ENCODE results near the gene VAV2. TPM values are rescaled to one million over a fixed set of nuclear protein-coding genes. Genes with fewer than 3 reads are reported as not detected.

The VAV2 gene
- total RNA-seq, 1 donor from 2014 or later: 4.9 TPM

DNA sequence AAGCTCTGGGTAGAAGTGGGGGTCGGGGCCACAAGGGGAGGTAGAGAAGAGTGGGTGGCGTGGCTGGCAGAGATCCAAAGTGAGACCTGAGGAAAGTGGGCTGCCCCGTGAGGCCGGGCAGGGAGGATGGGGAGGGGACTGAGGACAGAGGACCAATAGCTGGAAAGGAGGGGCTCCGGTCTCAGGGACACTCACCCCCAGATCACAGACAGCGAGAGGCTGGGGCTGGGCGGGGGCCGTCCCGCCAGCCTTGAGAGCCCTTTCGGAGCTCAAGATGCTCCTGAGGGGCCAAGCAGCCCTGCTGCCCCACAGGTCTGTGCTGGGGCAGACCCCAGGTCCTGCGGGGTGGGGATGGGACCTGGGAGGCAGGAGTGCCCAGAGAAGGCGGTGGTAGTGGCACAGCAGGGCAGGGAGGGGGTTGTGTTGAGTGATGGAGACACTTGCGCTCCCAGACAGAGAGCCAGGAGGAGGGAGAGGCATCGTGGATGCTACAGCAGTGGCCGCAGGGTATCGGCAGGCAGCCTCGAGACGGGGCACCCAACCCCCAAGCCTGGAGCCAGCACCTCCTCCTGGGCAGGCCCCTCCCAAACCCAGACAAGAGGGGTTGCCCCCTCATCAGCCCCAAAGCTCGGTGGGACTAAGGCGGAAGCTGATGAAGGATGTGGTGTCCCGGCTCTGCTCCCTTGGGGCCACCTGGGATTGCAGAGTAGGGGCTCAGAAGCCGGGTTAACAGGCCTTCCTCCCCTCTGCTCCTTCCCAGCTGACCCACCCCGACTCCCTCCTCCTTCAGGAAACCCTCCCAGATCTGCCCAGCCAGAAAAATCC, 257.3 kb downstream of the VAV2 start:
- ATAC-seq (ENCODE audit: poor library complexity) (no peak), DNase-seq (peak; percentile 37)
- intact Hi-C loops (cut with DNase I): no loop called here

DNA sequence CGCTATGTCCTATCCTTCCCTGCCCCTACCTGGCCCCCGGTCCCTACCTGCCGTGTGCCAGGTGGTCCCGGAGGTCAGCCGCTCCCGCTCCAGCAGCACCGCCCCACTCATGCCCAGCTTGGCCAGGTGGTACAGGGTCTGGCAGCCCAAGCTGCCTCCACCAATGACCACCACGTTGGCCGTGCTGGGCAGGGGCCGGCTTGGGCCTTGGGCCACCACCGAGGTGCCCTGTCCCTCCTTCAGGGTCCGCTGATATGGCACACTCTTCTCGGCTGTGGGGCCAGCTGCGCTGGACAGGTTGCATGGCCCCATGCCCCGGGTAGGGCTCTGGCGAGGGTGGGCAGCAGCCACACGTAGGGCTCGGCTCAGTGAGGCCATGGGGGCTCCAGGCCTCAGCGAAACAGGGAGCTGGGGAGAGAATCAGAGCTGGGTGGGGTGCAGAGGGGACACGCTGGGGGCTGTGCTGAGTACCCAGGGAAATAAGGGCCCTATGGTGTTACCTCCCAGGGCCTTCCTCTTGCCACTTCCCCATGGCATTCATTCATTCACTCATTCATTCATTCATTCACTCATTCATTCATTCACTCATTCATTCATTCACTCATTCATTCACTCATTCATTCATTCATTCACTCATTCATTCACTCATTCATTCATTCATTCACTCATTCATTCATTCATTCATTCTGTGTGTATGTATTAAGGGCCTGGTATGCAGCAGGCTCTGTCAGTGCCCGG, 258.2 kb downstream of the VAV2 start:
- no peak for ATAC-seq (ENCODE audit: poor library complexity)
- intact Hi-C loops (cut with DNase I): no loop called here
- DNase-seq: peak; percentile 38

DNA sequence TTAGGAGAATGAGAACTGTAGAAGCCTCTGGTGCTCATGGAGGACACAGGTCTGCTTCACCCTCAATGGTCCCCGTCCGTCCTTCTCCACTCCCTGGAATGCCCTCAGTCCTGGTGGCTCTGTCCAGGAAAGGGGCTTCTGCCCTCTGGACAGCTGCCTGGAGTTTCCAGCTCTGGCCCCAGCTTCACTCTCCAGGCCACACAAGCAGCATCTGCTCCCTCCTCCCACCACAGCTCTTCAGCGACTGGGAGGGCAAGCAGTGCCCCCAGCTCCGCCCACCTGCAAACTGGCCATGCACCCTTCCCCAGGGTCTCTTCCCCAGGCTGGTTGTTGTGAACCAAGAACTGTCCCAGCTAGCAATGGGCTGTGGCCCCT, 258.7 kb downstream of the VAV2 start:
- intact Hi-C loops (cut with DNase I): no loop called here
- ATAC-seq (ENCODE audit: poor library complexity): no peak
- DNase-seq: peak; percentile 18

DNA sequence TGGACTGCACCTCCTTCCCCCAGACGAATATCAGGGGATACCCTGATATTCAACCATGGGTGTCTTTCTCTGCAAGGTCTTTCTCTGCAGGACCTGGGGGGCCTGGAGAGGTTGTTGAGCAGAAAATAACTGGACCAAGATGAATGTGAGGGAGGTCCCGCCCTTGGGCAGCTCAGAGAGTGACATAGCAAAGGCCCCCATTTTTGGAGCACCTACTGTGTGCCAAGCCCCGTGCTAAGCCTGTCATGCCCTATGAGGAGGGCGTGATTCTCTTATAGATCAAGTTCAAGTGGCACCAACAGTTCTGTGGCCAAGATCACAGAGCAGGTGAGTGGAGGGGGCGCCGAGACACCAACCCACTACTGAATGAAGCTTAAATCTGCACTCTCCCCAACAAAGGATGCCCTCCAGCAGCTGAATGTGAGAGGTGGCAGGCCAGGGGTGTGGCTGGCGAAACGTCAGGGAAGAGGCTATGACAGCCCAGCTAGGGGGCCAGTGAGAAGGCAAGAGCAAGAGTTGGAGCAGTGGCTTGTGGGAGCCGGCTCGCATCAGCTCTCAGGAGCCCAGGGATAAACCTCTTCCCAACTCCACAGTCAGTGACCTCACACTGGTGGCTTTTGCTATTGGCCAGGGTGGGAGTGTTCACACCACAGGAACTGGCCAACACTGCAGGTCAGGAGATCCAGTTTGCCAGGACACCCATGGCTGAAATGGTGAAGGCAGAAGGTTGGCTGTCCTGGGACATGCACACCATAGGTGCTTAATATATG, 259.3 kb downstream of the VAV2 start:
- intact Hi-C loops (cut with DNase I): no loop called here
- no peak for ATAC-seq (ENCODE audit: poor library complexity)
- no peak for DNase-seq

DNA sequence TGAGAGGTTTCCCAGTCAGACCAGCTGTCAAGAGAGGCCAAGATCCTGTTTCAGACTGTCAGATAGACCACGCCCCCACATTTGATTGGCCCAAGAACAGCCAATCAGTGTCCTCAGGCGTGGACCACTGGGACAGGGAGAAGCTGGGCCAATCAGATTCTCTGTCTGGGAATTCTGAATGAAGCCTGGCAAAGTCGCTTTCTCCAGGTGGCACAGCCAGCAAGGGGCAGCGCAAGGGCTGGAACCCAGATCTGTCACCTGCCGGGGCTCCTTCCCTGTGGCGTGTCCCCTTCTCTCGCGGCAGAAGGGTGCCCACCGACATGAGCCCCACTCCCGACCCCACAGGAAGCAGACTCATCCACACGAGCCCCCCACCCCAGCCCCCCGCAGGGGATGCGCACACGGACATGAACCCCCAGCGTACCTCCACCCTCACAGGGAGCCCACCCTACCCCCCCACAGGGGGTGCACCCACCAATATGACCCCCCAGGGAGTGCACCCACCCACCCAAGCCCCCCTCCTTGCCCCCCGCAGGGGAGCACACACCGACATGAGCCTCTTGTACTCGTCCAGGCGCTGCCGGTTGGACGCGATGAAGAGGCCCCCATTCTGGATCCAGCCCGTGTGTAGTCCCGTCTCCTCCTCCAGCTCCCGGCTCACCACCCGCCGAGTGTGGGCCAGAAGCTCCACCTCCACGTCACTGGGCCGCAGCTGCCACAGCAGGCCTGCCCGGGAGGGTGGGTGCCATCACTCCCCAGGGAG, 260.1 kb downstream of the VAV2 start:
- peak; percentile 39 for DNase-seq

DNA sequence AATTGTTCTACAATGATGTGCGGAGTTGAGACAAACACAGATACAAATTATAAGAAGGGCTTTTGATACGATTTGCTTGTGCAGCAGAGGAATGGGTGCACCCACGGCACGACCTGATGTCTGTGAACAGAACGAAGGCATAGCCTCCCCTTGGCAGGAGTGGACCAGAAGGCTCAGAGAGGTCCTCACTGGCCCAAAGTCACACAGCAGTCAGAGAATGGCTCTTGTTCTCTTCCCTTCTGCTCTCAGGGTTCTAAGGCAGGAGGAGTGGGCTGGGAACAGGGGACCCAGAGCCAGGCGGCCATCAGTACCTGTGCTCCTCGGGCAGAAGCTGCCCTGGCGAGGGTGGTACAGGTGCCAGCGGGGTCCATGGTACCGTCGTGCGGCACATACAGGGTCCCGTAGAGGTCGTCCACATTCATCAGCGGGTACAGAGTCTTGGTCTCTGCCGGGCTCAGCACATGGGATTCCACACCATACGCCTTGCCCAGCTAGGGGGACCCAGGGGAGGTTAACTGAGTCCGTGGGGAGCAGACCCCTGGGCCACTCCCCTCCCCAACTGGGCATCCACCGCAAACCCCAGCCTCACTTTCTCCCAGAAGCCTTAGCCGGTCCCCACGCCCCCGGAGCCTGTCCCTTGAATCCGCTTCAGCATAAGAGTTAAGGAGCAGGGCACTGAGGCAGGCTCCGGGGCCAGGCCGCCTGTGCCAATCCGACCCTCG, 261.0 kb downstream of the VAV2 start:
- ATAC-seq (ENCODE audit: poor library complexity): no peak
- DNase-seq: peak; percentile 39
- intact Hi-C loops (cut with DNase I): no loop called here

More for the DNA sequence above, 260.1 kb downstream of the VAV2 start:
- peak; percentile 64 for ATAC-seq (ENCODE audit: poor library complexity)
- intact Hi-C loops (cut with DNase I): no loop called here

DNA sequence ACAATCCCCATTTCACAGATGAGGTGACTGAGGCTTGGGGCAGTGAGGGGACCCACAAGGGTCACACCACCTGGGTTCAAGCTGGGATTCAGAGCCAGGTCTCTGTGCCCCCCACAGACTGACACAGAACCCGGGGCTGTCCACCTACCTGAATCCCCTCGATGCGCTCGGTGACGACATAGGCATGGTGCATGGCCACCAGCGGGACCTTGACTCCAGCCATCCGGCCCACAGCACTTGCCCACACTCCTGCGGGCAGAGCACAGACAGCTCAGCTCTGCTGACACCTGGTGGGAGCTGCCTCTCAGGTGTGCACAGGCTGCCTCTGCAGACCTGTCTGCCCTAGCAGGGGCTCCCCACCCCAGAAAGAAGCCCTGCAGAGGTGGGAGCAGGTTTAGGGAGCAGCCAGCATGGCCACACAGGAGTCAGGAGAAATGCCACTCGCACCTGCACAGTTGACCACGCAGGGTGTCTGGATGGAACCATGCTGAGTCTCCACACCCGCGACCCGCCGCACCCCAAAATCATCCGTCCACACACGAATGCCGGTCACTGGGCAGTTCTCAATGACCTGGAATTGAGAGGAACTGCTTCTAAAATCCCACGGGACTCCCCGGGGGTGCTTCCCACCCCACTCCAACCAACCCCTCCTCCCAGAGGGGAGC, 262.4 kb downstream of the VAV2 start:
- ATAC-seq (ENCODE audit: poor library complexity) (no peak), DNase-seq (peak; percentile 25)
- intact Hi-C loops (cut with DNase I): loop anchor here (5.0 to 10.0 kb wide), 2 partner anchors 197 to 545 kb away; partner anchors contain the start of gene ADAMTSL2

DNA sequence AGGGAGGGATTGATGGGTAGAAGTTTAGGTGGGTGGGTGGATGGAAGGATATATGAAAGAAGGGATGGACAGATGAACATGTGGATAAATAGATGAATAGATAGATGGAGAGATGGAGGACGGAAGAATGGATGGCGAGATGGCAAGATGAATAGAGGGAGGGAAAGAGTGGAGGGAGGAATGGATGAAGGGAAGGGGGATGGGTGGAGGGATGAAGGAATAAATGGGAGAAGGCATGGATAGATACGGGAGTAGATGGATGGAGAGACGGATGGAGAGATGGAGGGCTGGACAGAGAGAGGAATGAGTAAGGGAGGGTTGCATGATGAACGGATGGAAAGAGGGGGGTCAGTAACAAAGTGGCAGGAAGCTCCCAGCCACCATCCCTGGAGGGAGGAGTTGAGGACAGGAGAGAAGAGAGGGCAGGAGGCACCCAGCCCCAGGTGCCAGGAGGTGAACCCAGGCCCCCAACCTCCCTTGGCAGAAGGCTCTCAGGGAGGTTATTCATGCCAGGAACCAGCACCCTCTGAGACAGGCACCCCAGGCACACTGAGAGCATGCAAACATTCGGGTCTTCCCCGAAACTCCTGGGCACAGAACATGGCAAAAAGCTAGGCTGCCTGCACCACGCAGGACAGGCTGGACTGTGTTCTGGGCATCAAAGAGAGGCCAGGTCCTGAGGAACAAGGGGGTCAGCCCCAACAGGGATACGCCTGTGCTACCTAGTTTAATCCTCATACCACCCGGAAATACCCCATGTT, 263.1 kb downstream of the VAV2 start:
- intact Hi-C loops (cut with DNase I): loop anchor here (5.0 to 10.0 kb wide), 2 partner anchors 197 to 544 kb away; partner anchors contain the start of gene ADAMTSL2
- DNase-seq: no peak
- ATAC-seq (ENCODE audit: poor library complexity): no peak

DNA sequence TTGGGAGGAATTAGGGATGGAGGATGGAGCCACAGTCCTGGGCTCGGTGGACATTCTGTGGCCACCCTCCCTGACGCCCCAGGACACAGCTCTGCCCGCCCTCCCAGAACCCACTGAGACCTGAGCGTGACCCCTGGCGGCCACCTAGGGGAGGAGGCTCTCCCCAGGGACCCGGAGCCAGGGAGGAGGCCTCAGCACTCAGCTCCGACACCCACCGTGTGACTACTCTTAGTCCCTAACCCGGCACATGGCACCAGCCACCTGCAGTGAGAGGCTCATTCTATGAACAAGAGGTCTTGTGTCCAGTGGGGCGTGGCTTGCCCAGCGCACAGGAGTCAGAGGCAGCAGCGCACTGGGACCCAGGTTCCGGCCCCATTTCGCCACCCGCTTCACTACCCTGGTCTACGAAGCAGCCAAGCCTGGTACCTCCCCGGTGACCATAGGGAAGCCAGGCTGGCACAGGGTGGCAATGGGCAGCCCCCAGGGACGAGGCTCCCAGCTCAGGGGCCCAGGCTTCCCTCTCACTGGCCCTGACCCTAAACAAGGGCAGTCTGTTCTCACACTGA, 264.2 kb downstream of the VAV2 start:
- ATAC-seq (ENCODE audit: poor library complexity) (no peak), DNase-seq (peak; percentile 33)
- intact Hi-C loops (cut with DNase I): loop anchor here (5.0 to 10.0 kb wide), 2 partner anchors 196 to 543 kb away; partner anchors contain the start of gene ADAMTSL2

DNA sequence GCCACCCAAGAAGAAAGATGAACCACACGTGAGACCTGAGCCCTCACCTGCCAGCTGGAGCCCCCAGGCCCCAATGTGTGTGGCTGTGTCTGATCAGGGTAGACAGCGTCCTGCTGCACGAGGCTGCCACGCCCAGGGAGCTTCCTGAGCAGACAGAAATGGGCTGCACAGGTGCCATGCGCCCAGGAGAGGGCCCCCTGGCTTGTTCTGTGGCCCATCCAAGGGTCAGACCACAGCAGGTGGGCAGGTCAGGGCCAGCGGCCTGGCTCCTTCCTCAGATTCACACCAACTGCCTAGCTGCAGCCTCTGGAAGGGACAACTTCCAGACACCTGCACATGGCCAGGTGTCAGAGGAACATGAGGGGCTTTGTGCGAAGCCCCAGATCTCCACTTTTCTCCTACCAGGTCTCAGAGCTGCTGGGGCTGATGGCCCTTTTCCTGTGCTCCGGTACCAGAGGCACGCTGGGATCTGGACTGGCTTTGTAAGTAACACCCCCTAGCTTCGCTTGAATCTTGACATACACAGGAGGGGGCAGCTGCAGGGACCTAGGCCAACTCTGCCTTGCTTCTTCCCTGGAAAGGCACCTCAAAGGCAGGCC, 264.7 kb downstream of the VAV2 start:
- peak; percentile 32 for DNase-seq
- intact Hi-C loops (cut with DNase I): loop anchor here (5.0 to 10.0 kb wide), 2 partner anchors 195 to 543 kb away; partner anchors contain the start of gene ADAMTSL2
- ATAC-seq (ENCODE audit: poor library complexity): no peak

DNA sequence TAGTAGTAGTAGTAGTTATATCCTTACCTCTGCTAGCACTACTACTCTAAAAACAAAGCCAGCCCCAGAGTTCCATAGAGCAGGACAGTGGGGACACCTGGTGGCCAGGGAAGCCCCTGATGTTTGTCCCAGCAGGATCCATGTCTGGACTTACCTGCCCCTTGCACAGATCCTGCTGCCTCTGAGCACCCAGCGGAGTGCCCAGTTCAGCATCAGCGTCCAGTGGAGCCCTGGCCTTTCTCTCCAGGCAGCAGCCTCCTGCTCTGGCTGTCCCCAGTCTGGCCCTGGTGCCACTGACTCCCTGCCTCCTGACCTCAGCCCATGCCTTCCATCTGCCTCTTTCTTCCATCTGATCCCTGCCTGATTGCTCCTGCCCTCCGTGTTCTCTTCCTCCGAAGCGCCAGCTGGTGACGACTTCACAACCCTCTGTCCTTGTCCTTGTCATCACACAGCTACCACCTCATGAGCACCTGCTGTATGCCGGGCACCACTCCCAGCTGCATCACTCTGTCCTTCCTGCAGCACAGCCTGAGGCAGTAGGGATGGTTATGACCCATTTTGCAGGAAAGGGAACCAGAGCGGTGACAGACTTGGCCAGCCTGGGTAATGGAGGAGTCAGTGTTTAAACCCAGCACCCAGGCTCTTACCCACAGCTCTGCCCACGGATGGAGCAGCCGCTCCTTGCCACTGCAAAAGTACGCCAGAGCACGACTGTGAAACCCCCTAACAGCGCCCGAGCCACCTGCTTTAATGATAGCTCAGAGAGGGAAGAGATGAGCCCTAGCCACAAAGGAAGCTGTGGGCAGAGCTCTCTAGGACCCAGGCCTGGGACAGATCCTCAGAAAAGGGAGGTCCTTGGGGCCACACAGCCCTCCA, 265.5 kb downstream of the VAV2 start:
- intact Hi-C loops (cut with DNase I): loop anchor here (5.0 to 10.0 kb wide), 2 partner anchors 194 to 542 kb away; partner anchors contain the start of gene ADAMTSL2
- ATAC-seq (ENCODE audit: poor library complexity) (peak; percentile 87), DNase-seq (peak; percentile 79)

DNA sequence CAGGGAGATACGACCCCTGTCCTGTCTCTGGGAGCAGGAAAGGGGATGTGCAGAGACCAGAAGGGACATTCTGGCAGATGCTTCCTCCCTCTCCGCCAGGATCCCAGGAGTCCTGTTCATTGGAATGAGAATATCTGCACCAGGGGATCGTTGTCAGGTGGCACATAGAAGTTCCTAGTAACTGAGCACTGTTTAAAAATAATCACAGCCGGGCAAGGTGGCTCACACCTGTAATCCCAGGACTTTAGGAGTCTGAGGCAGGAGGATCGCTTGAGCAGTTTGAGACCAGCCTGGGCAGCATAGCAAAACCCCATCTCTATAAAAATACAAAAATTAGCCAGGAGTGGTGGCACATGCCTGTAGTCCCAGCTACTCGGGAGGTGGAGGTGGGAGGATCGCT, 266.2 kb downstream of the VAV2 start:
- ATAC-seq (ENCODE audit: poor library complexity) (no peak), DNase-seq (no peak)
- intact Hi-C loops (cut with DNase I): loop anchor here (5.0 to 10.0 kb wide), 2 partner anchors 194 to 541 kb away; partner anchors contain the start of gene ADAMTSL2

DNA sequence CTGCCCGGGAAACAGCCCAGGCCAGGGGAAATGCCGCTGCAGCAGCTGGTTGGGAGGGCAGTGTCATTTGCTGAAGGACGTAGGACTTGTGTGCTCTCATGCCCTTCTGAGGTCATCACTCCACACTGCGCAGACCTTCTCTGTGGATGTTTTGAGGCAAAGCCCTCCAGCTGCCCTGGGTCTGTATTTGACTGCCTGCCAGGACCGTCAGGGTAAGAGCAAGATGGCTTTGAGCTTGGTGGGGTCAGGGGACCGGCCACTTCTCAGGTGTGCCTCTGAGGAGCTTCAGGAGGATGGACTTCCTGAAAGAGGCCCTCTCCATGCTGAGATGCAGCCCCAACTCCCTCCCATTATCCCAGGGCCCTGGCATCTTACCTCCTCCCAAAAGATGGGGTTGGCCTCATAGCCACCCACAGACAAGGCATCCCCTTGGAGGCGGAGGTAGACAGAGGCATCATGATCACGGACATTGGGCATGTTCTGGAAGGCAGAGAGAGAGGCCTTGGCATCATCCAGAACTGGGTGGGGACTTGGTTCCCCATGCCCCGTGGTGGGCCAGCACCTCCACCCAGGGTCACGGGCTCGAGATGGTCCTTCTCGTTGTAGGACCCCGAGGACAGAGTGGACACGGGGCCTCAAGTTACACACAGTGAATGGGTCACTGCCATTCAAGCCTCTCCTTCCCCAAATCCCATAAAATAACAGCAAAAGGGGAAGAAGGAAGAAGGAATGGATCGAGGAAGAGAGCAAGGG, 273.4 kb downstream of the VAV2 start:
- no peak for DNase-seq
- ATAC-seq (ENCODE audit: poor library complexity): no peak
- intact Hi-C loops (cut with DNase I): no loop called here

All from Right ventricle myocardium superior (tissue), 1 donor.